SK-N-SH treated with all-trans-retinoic acid at 6 μM for 48 hours (cell line): ENCODE measurements around the gene CPLX1.

Experiments used
- ATAC-seq: fragments of 200-7000 bp; cut with Tn5 transposase; 3 replicates; pipeline ENCODE4 v1.9.1; 2020; ENCODE audit warnings: mild to moderate bottlenecking, moderate library complexity
- ARNTL ChIP-seq: fragments of 450-650 bp; formaldehyde crosslinking; IDR thresholded peaks from 2 replicates; pipeline ENCODE4 v1.5.0; 2020; ENCODE audit warnings: low read depth, mild to moderate bottlenecking, moderate library complexity, borderline replicate concordance
- BACH2 ChIP-seq: fragments of 250-450 bp; sonication (Bioruptor Pico); IDR thresholded peaks from 2 replicates; pipeline ENCODE4 v1.9.0; 2021; ENCODE audit warnings: mild to moderate bottlenecking, borderline replicate concordance
- CSRNP3 ChIP-seq: fragments of 250-450 bp; sonication (Bioruptor Pico); IDR thresholded peaks from 2 replicates; pipeline ENCODE4 v1.5.1; 2021; ENCODE audit warnings: mild to moderate bottlenecking, moderate library complexity
- ESRRG ChIP-seq: fragments of 250-450 bp; sonication (Bioruptor Pico); IDR thresholded peaks from 2 replicates; pipeline ENCODE4 v1.6.1; 2021; ENCODE audit warnings: mild to moderate bottlenecking
- GLIS3 ChIP-seq: fragments of 250-450 bp; sonication (Bioruptor Pico); IDR thresholded peaks from 2 replicates; pipeline ENCODE4 v1.5.0; 2020; ENCODE audit warnings: mild to moderate bottlenecking, moderate library complexity
- ISL1 ChIP-seq: fragments of 250-450 bp; sonication (Bioruptor Pico); IDR thresholded peaks from 2 replicates; pipeline ENCODE4 v2.1.2; 2022; ENCODE audit warnings: mild to moderate bottlenecking, moderate library complexity
- OSR1 ChIP-seq: fragments of 250-450 bp; sonication (Bioruptor Pico); IDR thresholded peaks from 2 replicates; pipeline ENCODE4 v1.8.0; 2022; ENCODE audit warnings: moderate library complexity, mild to moderate bottlenecking, inconsistent platforms
- RARB ChIP-seq: fragments of 250-450 bp; sonication (Bioruptor Pico); IDR thresholded peaks from 2 replicates; pipeline ENCODE4 v1.8.0; 2021; ENCODE audit warnings: mild to moderate bottlenecking, moderate library complexity
- SNAI2 ChIP-seq: fragments of 250-450 bp; sonication (Bioruptor Pico); IDR thresholded peaks from 2 replicates; pipeline ENCODE4 v1.5.0; 2020; ENCODE audit warnings: mild to moderate bottlenecking, moderate library complexity
- TOX ChIP-seq: fragments of 250-450 bp; sonication (Bioruptor Pico); IDR thresholded peaks from 2 replicates; pipeline ENCODE4 v1.8.0; 2021; ENCODE audit warnings: mild to moderate bottlenecking, moderate library complexity, borderline replicate concordance
- ZC3H10 ChIP-seq: fragments of 250-450 bp; sonication (Bioruptor Pico); IDR thresholded peaks from 2 replicates; pipeline ENCODE4 v1.5.1; 2021; ENCODE audit warnings: mild to moderate bottlenecking, moderate library complexity
- ZFP3 ChIP-seq: fragments of 250-450 bp; sonication (Bioruptor Pico); IDR thresholded peaks from 2 replicates; pipeline ENCODE4 v1.5.0; 2020; ENCODE audit warnings: mild to moderate bottlenecking, moderate library complexity
- ZNF70 ChIP-seq: fragments of 450-650 bp; formaldehyde crosslinking; IDR thresholded peaks from 2 replicates; pipeline ENCODE4 v1.5.0; 2020; ENCODE audit warnings: mild to moderate bottlenecking, moderate library complexity
- ZNF8 ChIP-seq: fragments of 450-650 bp; formaldehyde crosslinking; IDR thresholded peaks from 2 replicates; pipeline ENCODE4 v1.5.0; 2020; ENCODE audit warnings: mild to moderate bottlenecking, moderate library complexity
- TF ChIP-seq, protein P1 (sequence below): fragments of 250-450 bp; sonication (Bioruptor Pico); IDR thresholded peaks from 2 replicates; pipeline ENCODE4 v1.8.0; 2020; ENCODE audit warnings: mild to moderate bottlenecking, moderate library complexity, borderline replicate concordance
- TF ChIP-seq, protein P2 (sequence below): fragments of 250-450 bp; sonication (Bioruptor Pico); IDR thresholded peaks from 2 replicates; pipeline ENCODE4 v1.8.0; 2021; ENCODE audit warnings: low read depth, mild to moderate bottlenecking, moderate library complexity, borderline replicate concordance

CPLX1 gene

DNA sequence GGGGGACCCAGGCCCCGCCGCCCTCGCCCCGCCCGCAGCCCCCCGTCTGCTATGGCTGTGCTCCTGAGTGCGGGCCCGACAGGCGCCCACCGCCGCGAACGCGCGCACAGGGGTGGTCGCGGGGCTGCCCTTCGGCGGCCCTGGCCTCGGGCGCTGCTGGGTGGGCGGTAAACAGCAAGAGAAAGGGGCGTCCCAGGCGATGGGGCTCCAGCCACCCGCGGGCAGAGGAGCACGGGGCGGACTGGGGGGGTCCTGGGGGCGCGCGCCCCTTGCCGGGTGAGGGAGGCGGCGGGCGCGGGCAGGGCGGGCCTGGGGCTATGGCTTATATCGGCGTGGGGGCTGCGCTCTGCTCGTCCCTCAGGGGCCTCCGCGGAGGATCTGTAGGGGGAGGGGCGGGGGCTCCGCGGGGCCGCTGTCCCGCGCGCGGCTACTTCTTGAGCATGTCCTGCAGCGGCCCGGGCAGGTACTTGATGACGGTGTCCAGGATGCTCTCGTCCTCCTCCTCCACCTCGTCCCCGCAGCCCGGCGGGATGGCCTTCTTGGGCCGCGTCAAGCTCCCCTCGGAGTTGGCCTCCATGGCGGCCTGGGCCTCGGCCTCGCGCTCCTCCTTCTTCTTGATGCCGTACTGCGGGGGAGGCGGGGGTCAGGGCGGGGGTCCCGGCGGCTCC lies 39.7 kb downstream of the CPLX1 start (continued):
- TF ChIP-seq ESRRG (CRISPR knock-in tag) (no peak), SNAI2 (CRISPR knock-in tag) (no peak), CSRNP3 (CRISPR knock-in tag) (no peak), TOX (CRISPR knock-in tag) (no peak), ZNF8 (CRISPR knock-in tag) (no peak), ZNF70 (CRISPR knock-in tag) (no peak), BACH2 (CRISPR knock-in tag) (no peak), ZC3H10 (CRISPR knock-in tag) (no peak)

DNA sequence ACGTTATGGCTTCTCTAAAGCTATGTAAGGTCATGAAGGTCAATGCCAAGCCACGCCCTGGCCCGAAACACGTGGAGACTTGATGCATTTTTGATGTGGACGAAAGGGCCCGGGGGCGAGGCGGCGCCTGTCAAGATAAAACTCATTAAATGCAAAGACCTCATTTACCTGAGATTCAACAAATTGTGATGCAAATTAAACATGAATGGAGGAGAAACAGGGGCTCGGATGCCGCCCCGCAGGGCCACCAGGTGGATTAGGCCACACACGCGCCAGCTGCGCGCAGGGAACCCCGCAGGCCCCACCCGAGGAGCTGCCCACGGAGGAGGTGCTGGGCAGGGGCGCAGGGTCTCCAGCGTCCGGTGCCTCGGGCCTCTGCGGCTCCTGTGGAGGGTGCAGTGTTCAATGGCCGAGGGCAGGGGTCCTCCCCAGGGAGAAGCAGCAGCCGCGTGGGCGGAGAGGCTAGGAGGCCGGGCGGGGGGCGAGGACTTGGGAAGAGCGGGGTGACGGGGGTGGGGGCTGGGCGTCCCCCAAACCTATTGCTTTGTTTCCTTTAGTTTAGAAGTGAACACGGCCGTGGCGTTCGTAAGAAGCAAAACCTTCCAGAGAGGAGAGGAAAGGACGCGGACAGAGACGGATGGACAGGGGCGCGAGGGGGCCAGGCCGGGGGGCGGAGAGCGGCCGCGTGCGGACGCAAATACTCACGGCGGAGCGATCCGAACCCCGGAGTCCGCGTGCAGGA lies 40.4 kb downstream of the CPLX1 start:
- TF ChIP-seq ISL1 (CRISPR knock-in tag): no peak
- TF ChIP-seq ZFP3: no peak
- TF ChIP-seq RARB: no peak
- no peak for TF ChIP-seq GLIS3 (CRISPR knock-in tag)
- TF ChIP-seq, protein P1, sequence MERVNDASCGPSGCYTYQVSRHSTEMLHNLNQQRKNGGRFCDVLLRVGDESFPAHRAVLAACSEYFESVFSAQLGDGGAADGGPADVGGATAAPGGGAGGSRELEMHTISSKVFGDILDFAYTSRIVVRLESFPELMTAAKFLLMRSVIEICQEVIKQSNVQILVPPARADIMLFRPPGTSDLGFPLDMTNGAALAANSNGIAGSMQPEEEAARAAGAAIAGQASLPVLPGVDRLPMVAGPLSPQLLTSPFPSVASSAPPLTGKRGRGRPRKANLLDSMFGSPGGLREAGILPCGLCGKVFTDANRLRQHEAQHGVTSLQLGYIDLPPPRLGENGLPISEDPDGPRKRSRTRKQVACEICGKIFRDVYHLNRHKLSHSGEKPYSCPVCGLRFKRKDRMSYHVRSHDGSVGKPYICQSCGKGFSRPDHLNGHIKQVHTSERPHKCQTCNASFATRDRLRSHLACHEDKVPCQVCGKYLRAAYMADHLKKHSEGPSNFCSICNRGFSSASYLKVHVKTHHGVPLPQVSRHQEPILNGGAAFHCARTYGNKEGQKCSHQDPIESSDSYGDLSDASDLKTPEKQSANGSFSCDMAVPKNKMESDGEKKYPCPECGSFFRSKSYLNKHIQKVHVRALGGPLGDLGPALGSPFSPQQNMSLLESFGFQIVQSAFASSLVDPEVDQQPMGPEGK (CRISPR knock-in tag): no peak
- ATAC-seq: no peak

DNA sequence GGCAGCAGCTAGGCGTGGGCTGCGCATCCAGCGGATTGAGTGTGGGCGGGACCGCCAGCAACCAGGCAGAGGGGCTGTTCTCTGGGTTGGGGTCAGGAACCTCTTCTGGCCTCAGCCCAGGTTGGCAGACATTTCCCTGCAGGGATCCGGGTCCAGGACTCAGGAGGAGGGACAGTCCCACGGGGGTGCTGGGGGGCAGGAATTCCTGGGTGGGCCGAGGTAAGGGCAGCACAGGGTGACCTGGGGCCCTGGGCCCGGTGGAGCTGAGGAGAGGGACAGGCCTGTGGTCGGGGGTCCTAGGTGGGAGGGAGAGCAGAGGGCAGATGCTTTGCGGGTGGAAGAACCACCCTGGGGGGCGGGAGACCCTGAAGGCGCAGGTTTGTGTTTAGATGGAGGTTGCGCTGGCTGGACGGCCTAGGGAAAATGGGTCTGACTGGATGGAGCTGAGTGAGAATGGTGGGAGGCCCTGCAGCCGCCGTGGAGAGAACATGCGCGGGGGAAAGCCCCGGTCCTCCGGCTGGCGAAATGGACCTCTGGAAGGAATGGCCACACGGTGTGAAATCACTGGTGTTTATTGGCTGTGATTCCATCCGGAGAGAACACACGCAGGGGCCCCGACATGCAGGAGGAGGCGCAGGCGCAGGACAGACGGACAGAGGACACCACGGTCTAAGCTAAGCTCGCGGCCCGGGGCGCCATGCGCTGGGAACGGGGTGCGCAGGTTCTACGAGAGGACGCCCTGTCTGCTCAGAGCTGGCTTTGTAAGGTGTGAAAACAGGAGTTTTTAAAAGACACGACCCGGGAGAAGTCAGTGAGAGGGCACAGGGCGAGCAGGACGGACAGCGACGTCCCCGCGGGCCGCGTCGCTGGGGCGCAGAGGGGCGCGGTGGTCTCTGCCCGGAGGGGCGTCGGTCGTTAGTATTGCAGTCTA lies 41.3 kb downstream of the CPLX1 start:
- TF ChIP-seq OSR1 (no peak), ARNTL (no peak), TOX (CRISPR knock-in tag) (no peak), ISL1 (CRISPR knock-in tag) (no peak)
- TF ChIP-seq, protein P2, sequence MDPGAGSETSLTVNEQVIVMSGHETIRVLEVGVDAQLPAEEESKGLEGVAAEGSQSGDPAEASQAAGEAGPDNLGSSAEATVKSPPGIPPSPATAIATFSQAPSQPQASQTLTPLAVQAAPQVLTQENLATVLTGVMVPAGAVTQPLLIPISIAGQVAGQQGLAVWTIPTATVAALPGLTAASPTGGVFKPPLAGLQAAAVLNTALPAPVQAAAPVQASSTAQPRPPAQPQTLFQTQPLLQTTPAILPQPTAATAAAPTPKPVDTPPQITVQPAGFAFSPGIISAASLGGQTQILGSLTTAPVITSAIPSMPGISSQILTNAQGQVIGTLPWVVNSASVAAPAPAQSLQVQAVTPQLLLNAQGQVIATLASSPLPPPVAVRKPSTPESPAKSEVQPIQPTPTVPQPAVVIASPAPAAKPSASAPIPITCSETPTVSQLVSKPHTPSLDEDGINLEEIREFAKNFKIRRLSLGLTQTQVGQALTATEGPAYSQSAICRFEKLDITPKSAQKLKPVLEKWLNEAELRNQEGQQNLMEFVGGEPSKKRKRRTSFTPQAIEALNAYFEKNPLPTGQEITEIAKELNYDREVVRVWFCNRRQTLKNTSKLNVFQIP (CRISPR knock-in tag): no peak
- TF ChIP-seq, protein P1 (CRISPR knock-in tag): no peak
- ATAC-seq: no peak

DNA sequence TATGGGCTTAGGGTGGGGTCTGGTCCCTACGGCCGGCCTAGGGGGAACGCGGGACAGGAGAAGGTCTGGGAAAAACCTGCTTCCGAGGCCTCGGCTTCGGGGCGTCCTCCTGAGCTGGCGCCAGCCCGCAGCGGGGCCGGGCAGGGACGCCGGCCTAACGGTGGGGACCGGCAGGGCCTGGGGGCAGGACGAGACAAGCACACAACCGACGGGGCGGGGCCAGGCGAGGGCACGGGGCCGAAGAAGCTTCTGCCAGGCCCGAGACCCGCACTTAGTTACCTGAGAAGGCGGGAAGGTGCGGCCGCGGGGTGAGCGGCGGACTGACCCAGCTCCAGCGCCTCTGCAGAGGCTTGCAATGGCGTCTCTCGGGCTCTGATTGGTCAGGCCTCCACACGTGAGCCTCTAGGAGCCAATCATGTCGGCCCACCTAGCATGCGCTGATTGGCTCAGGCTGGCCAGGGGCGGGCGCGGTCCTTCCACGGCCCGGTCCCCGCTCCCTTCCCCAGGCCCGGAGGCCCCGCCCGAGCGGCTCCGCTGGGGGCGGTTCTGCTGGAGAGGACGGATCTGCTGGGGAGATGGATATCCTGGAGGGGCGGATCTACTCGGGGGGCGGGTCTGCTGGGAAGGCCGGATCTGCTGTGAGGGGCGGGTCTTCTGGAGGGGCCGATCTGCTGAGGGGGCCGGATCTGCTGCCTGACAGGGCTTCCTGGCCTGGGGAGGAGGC lies 44.3 kb downstream of the CPLX1 start:
- peak; percentile 95 for ATAC-seq
- TF ChIP-seq ZNF70 (CRISPR knock-in tag) (no peak), GLIS3 (CRISPR knock-in tag) (0 out of 2 replicates have a peak, but pooled peaks have one; percentile 60)
